Liver (tissue), 9 donors: Measurements from ENCODE around the gene SIGLEC1. TPM values are rescaled to one million over a fixed set of nuclear protein-coding genes. Genes with fewer than 3 reads are reported as not detected.

Experiments used
- DNase-seq: peaks from one replicate; pipeline ENCODE4 v3.0.0-alpha.2; 2017; ENCODE audit warnings: low spot score
- H3K27ac ChIP-seq, 2 donors: one replicate each; pipeline ENCODE4 v1.7.0; 2013; ENCODE audit warnings: inconsistent platforms in 2 of 2, low read length in 2 of 2, control low read depth in 1 of 2, low read depth in 1 of 2, mild to moderate bottlenecking in 1 of 2
- H3K27me3 ChIP-seq, 4 donors: one replicate each; pipeline versions ENCODE4 v1.6.1 to v1.7.0; 2013; ENCODE audit warnings: low read length in 3 of 4, inconsistent platforms in 1 of 4, mild to moderate bottlenecking in 1 of 4, moderate library complexity in 1 of 4; ENCODE audit not compliant: control insufficient read depth in 4 of 4, insufficient read depth in 4 of 4
- H3K36me3 ChIP-seq, 4 donors: one replicate each; pipeline versions ENCODE4 v1.6.1 to v1.7.0; 2013; ENCODE audit warnings: low read length in 3 of 4, mild to moderate bottlenecking in 3 of 4, low read depth in 1 of 4, moderate library complexity in 1 of 4; ENCODE audit not compliant: control insufficient read depth in 4 of 4, insufficient read depth in 3 of 4
- H3K4me1 ChIP-seq, 4 donors: one replicate each; pipeline versions ENCODE4 v1.6.1 to v1.7.0; 2013; ENCODE audit warnings: low read length in 3 of 4, mild to moderate bottlenecking in 3 of 4, moderate library complexity in 1 of 4; ENCODE audit not compliant: control insufficient read depth in 4 of 4, insufficient read depth in 4 of 4
- H3K4me3 ChIP-seq, 3 donors: one replicate each; pipeline versions ENCODE4 v1.6.1 to v1.7.0; 2013; ENCODE audit warnings: low read length in 3 of 3, control low read depth in 1 of 3, low read depth in 1 of 3, mild to moderate bottlenecking in 1 of 3
- H3K9ac ChIP-seq, 2 donors: one replicate each; pipeline ENCODE4 v1.7.0; 2013; ENCODE audit warnings: low read length in 2 of 2, mild to moderate bottlenecking in 2 of 2, moderate library complexity in 2 of 2, control low read depth in 1 of 2, low read depth in 1 of 2
- H3K9me3 ChIP-seq, 4 donors: one replicate each; pipeline versions ENCODE4 v1.6.1 to v1.7.0; 2013; ENCODE audit warnings: low read length in 3 of 4; ENCODE audit not compliant: control insufficient read depth in 4 of 4
- ATF3 ChIP-seq: IDR thresholded peaks from 2 replicates; pipeline ENCODE4 v1.6.1; 2016; ENCODE audit warnings: antibody characterized with exemption
- CTCF ChIP-seq: fragments of 150-350 bp; IDR thresholded peaks from 2 replicates; pipeline ENCODE4 v1.5.1; 2017; ENCODE audit warnings: improper control_type of control experiment, low read depth, low read length; ENCODE audit not compliant: missing input control
- FOXA1 ChIP-seq: IDR thresholded peaks from 2 replicates; pipeline ENCODE4 v1.6.1; 2016; ENCODE audit warnings: antibody characterized with exemption
- FOXA2 ChIP-seq: IDR thresholded peaks from 2 replicates; pipeline ENCODE4 v1.6.1; 2016; ENCODE audit warnings: antibody characterized with exemption
- GABPA ChIP-seq, 2 donors: IDR thresholded peaks in 1 of 2; conservative IDR thresholded peaks in 1 of 2; 2 replicates each; pipeline ENCODE4 v1.6.1; 2016; ENCODE audit warnings: antibody characterized with exemption in 2 of 2, mild to moderate bottlenecking in 1 of 2, moderate library complexity in 1 of 2
- HNF4A ChIP-seq, 2 donors: conservative IDR thresholded peaks; 2 replicates each; pipeline ENCODE4 v1.6.1; 2016; ENCODE audit warnings: antibody characterized with exemption in 2 of 2, mild to moderate bottlenecking in 2 of 2
- JUND ChIP-seq, 2 donors: IDR thresholded peaks; 2 replicates each; pipeline ENCODE4 v1.6.1; 2016; ENCODE audit warnings: antibody characterized with exemption in 2 of 2
- MAX ChIP-seq: IDR thresholded peaks from 2 replicates; pipeline ENCODE4 v1.6.1; 2016; ENCODE audit warnings: antibody characterized with exemption
- NR2F2 ChIP-seq: IDR thresholded peaks from 2 replicates; pipeline ENCODE4 v1.6.1; 2016; ENCODE audit warnings: antibody characterized with exemption
- REST ChIP-seq: IDR thresholded peaks from 2 replicates; pipeline ENCODE4 v1.6.1; 2016; ENCODE audit warnings: antibody characterized with exemption, mild to moderate bottlenecking
- RXRA ChIP-seq, 2 donors: IDR thresholded peaks; 2 replicates each; pipeline ENCODE4 v1.6.1; 2017 to 2018; ENCODE audit warnings: antibody characterized with exemption in 2 of 2, mild to moderate bottlenecking in 1 of 2
- SP1 ChIP-seq: IDR thresholded peaks from 2 replicates; pipeline ENCODE4 v1.6.1; 2018; ENCODE audit warnings: antibody characterized with exemption, mild to moderate bottlenecking
- TAF1 ChIP-seq: conservative IDR thresholded peaks from 2 replicates; pipeline ENCODE4 v1.6.1; 2016; ENCODE audit warnings: antibody characterized with exemption, mild to moderate bottlenecking
- YY1 ChIP-seq: IDR thresholded peaks from 2 replicates; pipeline ENCODE4 v1.6.1; 2016; ENCODE audit warnings: antibody characterized with exemption, mild to moderate bottlenecking
- ZBTB33 ChIP-seq: IDR thresholded peaks from 2 replicates; pipeline ENCODE4 v1.6.1; 2016; ENCODE audit warnings: antibody characterized with exemption
- WGBS: extraction: QIAGEN DNeasy Blood & Tissue Kit; methylation state at CpG from one replicate; pipeline ENCODE4 v1.1.7; 2013; 5-methylcytosine and 5-hydroxymethylcytosine counted together
- polyA plus RNA-seq, 2 donors: library from polyadenylated mRNA; stranded (reverse) in 1 of 2; unstranded in 1 of 2; fragments of 200-250 nt in 1 of 2; fragments of >200 nt in 1 of 2; fragmentation: Nextera tagmentation in 1 of 2; extraction: Ambion mirVana in 1 of 2; gene quantifications; one replicate each; pipeline versions ENCODE4 v1.2.1 to v1.2.3, GENCODE V29; 2013 to 2015
- total RNA-seq, 2 donors: library from RNA; depleted of rRNA; stranded (reverse); fragments of >200 nt; gene quantifications; one replicate each; pipeline ENCODE4 v1.2.3, GENCODE V29; 2014
- donor health status: healthy.
- donor health status: healthy.
- donor health status: healthy.
- donor health status: healthy.
- donor health status: healthy.

Gene SIGLEC1
- total and polyA plus RNA-seq, 4 donors = 2.3 to 7.8 (median 7.1) TPM

- Histone ChIP-seq H3K9ac (no peak overlapping the region), H3K27ac (no peak overlapping the region), H3K4me3 (no peak overlapping the region), H3K36me3 (no peaks in the 10 kb centered on the region), H3K9me3 (no peaks in the 10 kb centered on the region), H3K27me3 (no peaks in the 10 kb centered on the region), H3K4me1 (no peaks in the 10 kb centered on the region)
- TF ChIP-seq GABPA (IDR thresholded peaks at IDR 0.05 in 1 of 2, conservative IDR thresholded peaks at IDR 0.05 in 1 of 2) (no peak), RXRA (IDR thresholded peaks at IDR 0.05) (no peak), CTCF (no peak), ZBTB33 (no peak), JUND (IDR thresholded peaks at IDR 0.05) (no peak), HNF4A (conservative IDR thresholded peaks at IDR 0.05) (no peak), NR2F2 (no peak), MAX (no peak), TAF1 (no peak), FOXA2 (no peak), FOXA1 (no peak), YY1 (no peak), ATF3 (no peak)
- DNase-seq = no peak
- WGBS = 84% methylated on average over 10 of the region's 10 CpGs
Measured at GRCh38 chr20:3706774-3707507, 5.5 kb downstream of the SIGLEC1 start.

GRCh38 chr20:3705970-3706739, 6.2 kb downstream of the SIGLEC1 start:
- WGBS = 94% methylated on average over 31 of the region's 31 CpGs
- no peaks in the 10 kb centered on the region for H3K36me3 ChIP-seq
- no peak for DNase-seq
- no peaks in the 10 kb centered on the region for H3K9me3 ChIP-seq
- no peak overlapping the region for H3K4me3 ChIP-seq
- H3K27ac ChIP-seq = no peak overlapping the region
- no peaks in the 10 kb centered on the region for H3K27me3 ChIP-seq
- no peaks in the 10 kb centered on the region for H3K4me1 ChIP-seq
- no peak overlapping the region for H3K9ac ChIP-seq
- no peak for TF ChIP-seq TAF1
- no peak for TF ChIP-seq JUND (IDR thresholded peaks at IDR 0.05)
- TF ChIP-seq CTCF = no peak
- no peak for TF ChIP-seq YY1
- no peak for TF ChIP-seq FOXA2
- no peak for TF ChIP-seq FOXA1
- TF ChIP-seq REST = no peak
- no peak for TF ChIP-seq HNF4A (conservative IDR thresholded peaks at IDR 0.05)
- no peak for TF ChIP-seq SP1
- TF ChIP-seq GABPA (IDR thresholded peaks at IDR 0.05 in 1 of 2, conservative IDR thresholded peaks at IDR 0.05 in 1 of 2) = no peak
- no peak for TF ChIP-seq MAX
- TF ChIP-seq NR2F2 = no peak
- TF ChIP-seq ZBTB33 = no peak
